OCI-LY3 (cell line): ENCODE results near the gene TOMM40.
"Not testable (repeated sequence)": the region's sequence is repeated elsewhere in the genome, so short reads cannot be mapped to it uniquely, and the experiment has no call there.

Experiments
- H2AFZ ChIP-seq: fragments of 200-600, 300-600 bp; shearing (Covaris generic); 2 replicates; pipeline ENCODE4 v1.6.0; 2014; ENCODE audit warnings: antibody characterized with exemption, low read depth, low read length
- H3K27ac ChIP-seq: fragments of 200-600, 300-600 bp; sonication (generic); 2 replicates; pipeline ENCODE4 v1.5.1; 2014; ENCODE audit warnings: mild to moderate bottlenecking, low read length, moderate library complexity, mixed read lengths
- H3K27me3 ChIP-seq: fragments of 200-600, 300-600 bp; sonication (generic); 2 replicates; pipeline ENCODE4 v1.6.1; 2014; ENCODE audit warnings: low read depth, low read length, mixed read lengths
- H3K36me3 ChIP-seq: fragments of 200-600, 300-600 bp; sonication (generic); replicated peaks from 2 replicates; pipeline ENCODE3; 2014; ENCODE audit warnings: low read depth, low read length, mixed read lengths
- H3K4me1 ChIP-seq: fragments of 300-600, 200-600 bp; sonication (generic); 2 replicates; pipeline ENCODE4 v1.6.1; 2014; ENCODE audit warnings: low read length, mixed read lengths
- H3K4me2 ChIP-seq: fragments of 200-600, 300-600 bp; sonication (generic); 2 replicates; pipeline ENCODE4 v1.6.1; 2014; ENCODE audit warnings: low read length, mixed read lengths
- H3K4me3 ChIP-seq: fragments of 300-600, 200-600 bp; sonication (generic); 2 replicates; pipeline ENCODE4 v1.5.1; 2014; ENCODE audit warnings: antibody characterized with exemption, mild to moderate bottlenecking, low read length, moderate library complexity
- H3K79me2 ChIP-seq: fragments of 300-600, 200-600 bp; shearing (Covaris generic); 2 replicates; pipeline ENCODE4 v1.6.1; 2014; ENCODE audit warnings: mild to moderate bottlenecking, low read length, mixed read lengths
- H3K9ac ChIP-seq: fragments of 300-600, 200-600 bp; shearing (Covaris generic); 2 replicates; pipeline ENCODE4 v1.6.0; 2014; ENCODE audit warnings: mild to moderate bottlenecking, low read length, moderate library complexity
- H3K9me3 ChIP-seq: fragments of 200-600, 300-600 bp; shearing (Covaris generic); 2 replicates; pipeline ENCODE4 v1.6.1; 2014; ENCODE audit warnings: low read length, mixed read lengths; ENCODE audit not compliant: insufficient read depth
- H4K20me1 ChIP-seq: fragments of 200-600, 300-600 bp; sonication (generic); 2 replicates; pipeline ENCODE4 v1.6.1; 2016; ENCODE audit warnings: low read length, mixed read lengths; ENCODE audit not compliant: insufficient read depth
- EZH2phosphoT487 ChIP-seq: fragments of 200-600 bp; shearing (Covaris generic); IDR thresholded peaks from 2 replicates; pipeline ENCODE4 v1.6.1; 2018; ENCODE audit warnings: antibody characterized with exemption, mixed run types, low read depth
- TF ChIP-seq, protein P1 (sequence below): fragments of 200-600, 300-600 bp; sonication (generic); IDR thresholded peaks from 2 replicates; pipeline ENCODE4 v1.5.1; 2014; ENCODE audit warnings: antibody characterized with exemption, low read length, low read depth

TOMM40 gene

DNA sequence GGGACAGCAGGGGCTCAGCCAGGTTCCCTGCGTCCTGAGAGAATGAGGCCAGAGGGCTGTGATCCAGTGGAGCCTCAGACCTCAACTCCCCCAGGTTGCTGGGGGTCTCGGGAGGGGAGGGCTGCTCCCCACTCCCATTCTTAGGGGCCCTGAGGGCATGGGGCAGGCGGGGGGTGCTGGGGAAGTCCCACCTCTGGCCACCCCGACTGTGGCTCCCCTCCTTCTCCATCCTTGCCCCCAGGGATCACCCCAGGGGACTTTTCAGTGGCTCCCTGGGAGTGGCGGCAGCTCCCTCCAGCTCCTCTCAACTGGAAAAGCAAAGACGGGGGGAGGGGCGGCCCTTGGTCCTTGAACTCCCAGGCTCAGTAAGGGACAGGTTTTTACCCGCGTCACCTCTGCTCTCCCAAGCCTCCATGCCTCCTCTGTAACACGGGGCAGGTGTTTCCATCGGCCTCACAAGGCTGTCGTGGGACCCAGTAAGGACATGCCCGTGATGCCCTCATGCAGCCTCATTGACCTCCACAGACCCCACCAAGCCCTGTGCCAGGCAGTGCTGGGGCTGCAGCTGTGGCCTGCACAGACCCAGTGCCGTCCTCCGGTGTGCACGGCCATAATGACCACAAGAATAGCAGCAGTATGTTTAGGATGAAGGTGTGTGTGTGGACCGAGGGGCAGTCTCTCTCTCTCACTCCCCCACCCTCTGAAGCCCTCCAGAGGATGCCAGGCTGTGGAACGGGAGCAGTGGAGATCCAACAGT is 11.6 kb upstream of the TOMM40 start:
- Histone ChIP-seq H2AFZ (0 out of 2 replicates have a peak overlapping the region, but pooled peaks have one; percentile 18), H3K9me3 (no peaks in the 10 kb centered on the region), H3K4me1 (no peaks in the 10 kb centered on the region), H3K79me2 (no peaks in the 10 kb centered on the region), H3K36me3 (no peaks in the 10 kb centered on the region), H4K20me1 (no peaks in the 10 kb centered on the region), H3K27me3 (peaks cover 13% of the 10 kb centered on the region; the same call in 1 of the 2 replicates), H3K9ac (no peak overlapping the region), H3K27ac (no peak overlapping the region), H3K4me2 (no peak overlapping the region), H3K4me3 (no peak overlapping the region)
- no peak for TF ChIP-seq EZH2phosphoT487
- TF ChIP-seq, protein P1, sequence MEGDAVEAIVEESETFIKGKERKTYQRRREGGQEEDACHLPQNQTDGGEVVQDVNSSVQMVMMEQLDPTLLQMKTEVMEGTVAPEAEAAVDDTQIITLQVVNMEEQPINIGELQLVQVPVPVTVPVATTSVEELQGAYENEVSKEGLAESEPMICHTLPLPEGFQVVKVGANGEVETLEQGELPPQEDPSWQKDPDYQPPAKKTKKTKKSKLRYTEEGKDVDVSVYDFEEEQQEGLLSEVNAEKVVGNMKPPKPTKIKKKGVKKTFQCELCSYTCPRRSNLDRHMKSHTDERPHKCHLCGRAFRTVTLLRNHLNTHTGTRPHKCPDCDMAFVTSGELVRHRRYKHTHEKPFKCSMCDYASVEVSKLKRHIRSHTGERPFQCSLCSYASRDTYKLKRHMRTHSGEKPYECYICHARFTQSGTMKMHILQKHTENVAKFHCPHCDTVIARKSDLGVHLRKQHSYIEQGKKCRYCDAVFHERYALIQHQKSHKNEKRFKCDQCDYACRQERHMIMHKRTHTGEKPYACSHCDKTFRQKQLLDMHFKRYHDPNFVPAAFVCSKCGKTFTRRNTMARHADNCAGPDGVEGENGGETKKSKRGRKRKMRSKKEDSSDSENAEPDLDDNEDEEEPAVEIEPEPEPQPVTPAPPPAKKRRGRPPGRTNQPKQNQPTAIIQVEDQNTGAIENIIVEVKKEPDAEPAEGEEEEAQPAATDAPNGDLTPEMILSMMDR, result no peak

GRCh38 chr19:44882063-44882462 is 9.0 kb upstream of the TOMM40 start:
- Histone ChIP-seq H2AFZ (no peak overlapping the region), H3K4me3 (no peak overlapping the region), H3K36me3 (no peaks in the 10 kb centered on the region), H3K9me3 (no peaks in the 10 kb centered on the region), H3K4me2 (no peak overlapping the region), H3K9ac (no peak overlapping the region), H3K4me1 (no peaks in the 10 kb centered on the region), H3K79me2 (no peaks in the 10 kb centered on the region), H3K27ac (no peak overlapping the region), H3K27me3 (0 out of 2 replicates have a peak, but pooled peaks cover 9% of the 10 kb centered on the region), H4K20me1 (no peaks in the 10 kb centered on the region)
- TF ChIP-seq, protein P1, result no peak
- no peak for TF ChIP-seq EZH2phosphoT487

DNA sequence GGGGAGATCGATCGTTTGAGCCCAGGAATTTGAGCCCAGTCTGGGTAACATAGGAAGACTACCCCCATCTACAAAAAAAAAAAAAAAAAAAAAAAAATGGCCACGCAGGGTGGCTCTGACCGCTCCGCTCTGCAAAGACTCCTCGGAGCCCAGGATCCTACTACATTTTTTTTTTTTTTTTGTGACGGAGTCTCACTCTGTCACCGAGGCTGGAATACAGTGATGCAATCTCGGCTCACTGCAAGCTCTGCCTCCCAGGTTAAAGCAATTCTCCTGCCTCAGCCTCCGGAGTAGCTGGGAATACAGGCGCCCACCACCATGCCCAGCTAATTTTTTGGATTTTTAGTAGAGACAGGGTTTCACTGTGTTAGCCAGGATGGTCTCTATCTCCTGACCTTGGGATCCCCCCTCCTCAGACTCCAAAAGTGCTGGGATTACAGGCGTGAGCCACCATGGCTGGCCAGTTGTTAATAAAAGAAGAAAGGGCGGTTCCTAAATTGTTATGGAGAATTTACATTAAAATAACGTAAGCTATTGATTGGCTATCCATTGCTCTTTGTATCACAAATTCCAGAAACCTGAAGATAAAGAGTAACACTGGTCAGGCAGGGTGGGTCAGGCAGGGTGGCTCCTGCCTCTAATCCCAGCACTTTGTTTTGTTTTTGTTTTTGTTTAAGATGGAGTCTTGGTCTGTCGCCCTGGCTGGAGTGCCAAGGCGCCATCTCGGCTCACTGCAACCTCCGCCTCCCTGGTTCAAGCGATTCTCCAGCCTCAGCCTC is 8.2 kb upstream of the TOMM40 start:
- not testable (repeated sequence) for H3K27me3 ChIP-seq, H3K4me2 ChIP-seq, H2AFZ ChIP-seq, H3K27ac ChIP-seq, H3K9me3 ChIP-seq, H3K9ac ChIP-seq, H3K4me1 ChIP-seq, H3K4me3 ChIP-seq, H3K36me3 ChIP-seq, H4K20me1 ChIP-seq, H3K79me2 ChIP-seq

DNA sequence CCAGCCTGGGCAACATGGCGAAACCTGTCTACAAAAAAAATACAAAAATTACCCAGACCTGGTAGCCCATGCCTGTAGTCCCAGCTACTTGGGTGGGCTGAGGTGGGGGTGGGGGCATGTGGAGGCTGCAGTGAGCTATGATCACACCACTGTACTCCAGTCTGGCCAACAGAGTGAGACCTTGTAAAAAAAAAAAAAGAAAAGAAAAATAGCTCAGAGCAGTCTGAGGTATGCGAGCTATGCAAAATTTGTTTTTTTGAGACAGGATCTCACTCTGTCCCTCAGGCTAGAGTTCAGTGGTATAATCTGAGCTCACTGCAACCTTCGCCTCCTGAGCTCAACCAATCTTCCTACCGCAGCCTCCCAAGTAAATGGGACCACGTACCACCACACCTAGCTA is 7.1 kb upstream of the TOMM40 start:
- 0 out of 2 replicates have a peak, but pooled peaks cover 8% of the 10 kb centered on the region for H3K27me3 ChIP-seq
- no peaks in the 10 kb centered on the region for H3K9me3 ChIP-seq
- H3K79me2 ChIP-seq, result no peaks in the 10 kb centered on the region
- H2AFZ ChIP-seq, result no peak overlapping the region
- no peaks in the 10 kb centered on the region for H3K36me3 ChIP-seq
- no peak overlapping the region for H3K4me2 ChIP-seq
- TF ChIP-seq EZH2phosphoT487, result no peak
- TF ChIP-seq, protein P1, result no peak
- peaks cover 4% of the 10 kb centered on the region for H3K4me1 ChIP-seq
- H4K20me1 ChIP-seq, result no peaks in the 10 kb centered on the region
- H3K27ac ChIP-seq, result no peak overlapping the region
- no peak overlapping the region for H3K4me3 ChIP-seq
- H3K9ac ChIP-seq, result no peak overlapping the region
